Skeletal muscle tissue (tissue), 4 donors: ENCODE data around the gene PGP. TPM values are rescaled to one million over a fixed set of nuclear protein-coding genes. Genes with fewer than 3 reads are reported as not detected.

Experiments used
- H3K27ac ChIP-seq: one replicate; pipeline ENCODE4 v1.7.0; 2013; ENCODE audit warnings: mild to moderate bottlenecking, low read depth, low read length, inconsistent platforms
- H3K27me3 ChIP-seq, 3 donors: one replicate each; pipeline ENCODE4 v1.7.0; 2013; ENCODE audit warnings: low read length in 3 of 3; ENCODE audit not compliant: control insufficient read depth in 3 of 3, insufficient read depth in 3 of 3
- H3K36me3 ChIP-seq, 3 donors: one replicate each; pipeline ENCODE4 v1.7.0; 2013; ENCODE audit warnings: low read length in 3 of 3; ENCODE audit not compliant: control insufficient read depth in 3 of 3, insufficient read depth in 3 of 3
- H3K4me1 ChIP-seq, 3 donors: one replicate each; pipeline ENCODE4 v1.7.0; 2013; ENCODE audit warnings: low read length in 3 of 3, mild to moderate bottlenecking in 3 of 3; ENCODE audit not compliant: control insufficient read depth in 3 of 3, insufficient read depth in 3 of 3
- H3K4me3 ChIP-seq, 3 donors: one replicate each; pipeline ENCODE4 v1.7.0; 2013; ENCODE audit warnings: low read length in 3 of 3
- H3K9ac ChIP-seq, 3 donors: one replicate each; pipeline ENCODE4 v1.7.0; 2013; ENCODE audit warnings: low read length in 3 of 3, mild to moderate bottlenecking in 3 of 3, moderate library complexity in 2 of 3, low read depth in 1 of 3
- H3K9me3 ChIP-seq, 3 donors: one replicate each; pipeline ENCODE4 v1.7.0; 2013; ENCODE audit warnings: low read length in 3 of 3; ENCODE audit not compliant: control insufficient read depth in 3 of 3
- total RNA-seq: library from RNA; depleted of rRNA; stranded (reverse); fragments of >200 nt; gene quantifications from one replicate; pipeline ENCODE4 v1.2.3, GENCODE V29; 2014
- donor health status: Osteomylitis.

The PGP gene
- total RNA-seq, 1 donor from 2014 or later, result 9.9 TPM

DNA sequence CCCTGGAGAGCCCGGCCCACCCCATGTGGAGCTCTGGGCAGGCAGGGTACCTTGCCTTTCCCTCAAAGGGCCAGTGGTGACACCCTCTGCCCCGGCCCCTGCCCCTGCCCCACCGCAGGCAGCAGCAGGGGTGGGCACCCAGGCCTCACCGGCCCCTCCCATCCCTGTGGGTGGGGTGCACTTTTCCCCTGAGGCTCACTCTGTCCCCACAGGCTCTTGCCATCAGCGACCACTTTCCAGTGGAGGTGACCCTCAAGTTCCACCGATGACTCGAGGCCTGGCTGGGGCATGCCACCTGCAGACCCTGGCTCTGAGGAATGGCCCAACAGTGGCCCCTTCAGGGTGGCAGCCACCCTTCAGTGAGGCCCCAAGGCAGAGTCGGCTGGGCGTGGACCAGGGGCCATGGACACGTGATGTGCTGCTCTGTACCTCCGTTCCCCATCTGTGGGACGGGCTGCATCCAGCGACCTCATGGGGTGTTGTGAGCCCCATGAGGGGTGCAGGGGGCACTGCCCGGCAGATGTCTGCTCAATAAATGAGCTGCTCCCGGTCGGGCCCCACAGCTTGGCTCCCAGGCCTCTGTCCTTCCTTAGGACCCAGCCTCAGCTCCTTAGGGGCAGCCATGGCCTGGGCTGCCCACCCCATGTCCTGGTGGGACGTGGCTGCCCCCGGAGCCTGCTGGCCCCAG is 23.7 kb upstream of the PGP start:
- Histone ChIP-seq H3K4me1 (peaks cover 12 to 15% (median 12%) of the 10 kb centered on the region in 3 donors), H3K4me3 (no peak overlapping the region), H3K27me3 (peaks cover 12 to 26% (median 17%) of the 10 kb centered on the region in 3 donors), H3K9ac (no peak overlapping the region), H3K9me3 (no peaks in the 10 kb centered on the region), H3K36me3 (peaks cover 39 to 45% (median 41%) of the 10 kb centered on the region in 3 donors), H3K27ac (no peak overlapping the region)

GRCh38 chr16:2237493-2238149 is 23.0 kb upstream of the PGP start:
- no peaks in the 10 kb centered on the region for H3K9me3 ChIP-seq
- H3K27me3 ChIP-seq, result peaks cover 12 to 26% (median 17%) of the 10 kb centered on the region in 3 donors
- H3K9ac ChIP-seq, result no peak overlapping the region
- no peak overlapping the region for H3K27ac ChIP-seq
- H3K4me1 ChIP-seq, result peaks cover 12 to 15% (median 12%) of the 10 kb centered on the region in 3 donors
- no peak overlapping the region for H3K4me3 ChIP-seq
- H3K36me3 ChIP-seq, result peaks cover 39 to 46% (median 41%) of the 10 kb centered on the region in 3 donors

DNA sequence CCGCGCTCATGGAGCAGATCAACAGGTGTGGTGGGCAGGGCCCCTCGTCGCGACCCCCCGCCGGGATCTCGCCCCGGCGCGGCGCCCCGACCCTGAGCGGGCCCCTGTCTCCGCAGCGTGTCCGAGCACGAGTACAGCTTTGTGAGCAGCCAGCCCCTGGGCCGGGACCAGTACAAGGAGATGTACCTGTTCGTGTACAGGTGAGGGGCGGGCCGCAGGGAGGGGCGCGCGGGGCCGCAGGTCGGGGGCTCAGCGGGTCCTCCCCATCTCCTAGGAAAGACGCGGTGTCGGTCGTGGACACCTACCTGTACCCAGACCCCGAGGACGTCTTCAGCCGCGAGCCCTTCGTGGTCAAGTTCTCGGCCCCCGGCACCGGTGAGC is 22.5 kb upstream of the PGP start:
- H3K4me3 ChIP-seq, result no peak overlapping the region
- no peak overlapping the region for H3K9ac ChIP-seq
- H3K4me1 ChIP-seq, result peaks cover 12 to 15% (median 12%) of the 10 kb centered on the region in 3 donors
- H3K9me3 ChIP-seq, result no peaks in the 10 kb centered on the region
- no peak overlapping the region for H3K27ac ChIP-seq
- peaks cover 39 to 45% (median 41%) of the 10 kb centered on the region in 3 donors for H3K36me3 ChIP-seq
- peaks cover 12 to 26% (median 17%) of the 10 kb centered on the region in 3 donors for H3K27me3 ChIP-seq

DNA sequence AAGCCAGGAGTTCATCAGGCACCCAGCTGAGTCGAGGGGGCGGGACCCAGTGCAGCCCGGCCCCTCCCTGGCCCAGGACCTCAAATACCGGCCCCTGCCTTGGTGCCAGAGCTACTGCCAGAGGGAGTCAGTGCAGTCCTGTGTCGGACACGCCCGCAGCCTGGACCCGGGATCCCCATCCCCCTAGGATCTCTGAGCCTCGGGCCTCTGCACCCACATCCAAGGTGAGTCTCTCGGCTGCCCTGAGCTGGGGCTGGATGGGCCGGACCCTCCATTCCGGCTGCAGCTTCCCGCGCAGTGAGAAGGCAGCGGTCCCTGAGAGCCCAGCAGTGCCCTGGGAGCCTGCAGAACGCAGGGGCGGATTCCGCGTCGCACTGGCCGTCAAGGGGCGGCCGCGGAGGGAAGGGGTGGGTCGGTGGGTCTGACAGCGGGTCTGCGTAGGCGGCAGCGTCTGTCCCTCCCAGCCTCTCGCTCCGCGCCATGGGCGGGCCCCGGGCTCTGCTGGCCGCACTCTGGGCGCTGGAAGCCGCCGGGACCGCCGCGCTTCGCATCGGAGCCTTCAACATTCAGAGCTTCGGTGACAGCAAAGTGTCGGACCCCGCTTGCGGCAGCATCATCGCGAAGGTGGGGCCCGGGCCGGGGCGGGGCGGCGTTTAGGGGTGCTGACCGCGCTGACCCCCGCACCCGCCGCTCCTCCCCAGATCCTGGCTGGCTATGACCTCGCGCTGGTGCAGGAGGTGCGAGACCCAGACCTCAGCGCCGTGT is 21.9 kb upstream of the PGP start, which contains the start of gene DNASE1L2:
Gene DNASE1L2 (plus strand): TSS at position 108 of the 765 bp plus-strand sequence. CDS start 373 bp downstream, at position 481.
- H3K9ac ChIP-seq, result peak within 1 kb of the TSS in 1 of 3 donors; percentile 60
- H3K36me3 ChIP-seq, result peaks cover 44 to 50% (median 44%) of the 10 kb centered on the region in 3 donors
- H3K9me3 ChIP-seq, result no peaks in the 10 kb centered on the region
- H3K4me1 ChIP-seq, result peaks cover 12 to 15% (median 12%) of the 10 kb centered on the region in 3 donors
- H3K27ac ChIP-seq, result no peak within 1 kb of the TSS
- H3K4me3 ChIP-seq, result peak within 1 kb of the TSS in 1 of 3 donors; percentile 6
- peaks cover 12 to 26% (median 17%) of the 10 kb centered on the region in 3 donors for H3K27me3 ChIP-seq

GRCh38 chr16:2235695-2236336 is 21.2 kb upstream of the PGP start:
- Histone ChIP-seq H3K9me3 (no peaks in the 10 kb centered on the region), H3K36me3 (peaks cover 49 to 51% (median 50%) of the 10 kb centered on the region in 3 donors), H3K27me3 (peaks cover 12 to 26% (median 17%) of the 10 kb centered on the region in 3 donors), H3K4me3 (no peak overlapping the region), H3K4me1 (peaks cover 12 to 15% (median 12%) of the 10 kb centered on the region in 3 donors), H3K9ac (no peak overlapping the region), H3K27ac (no peak overlapping the region)

DNA sequence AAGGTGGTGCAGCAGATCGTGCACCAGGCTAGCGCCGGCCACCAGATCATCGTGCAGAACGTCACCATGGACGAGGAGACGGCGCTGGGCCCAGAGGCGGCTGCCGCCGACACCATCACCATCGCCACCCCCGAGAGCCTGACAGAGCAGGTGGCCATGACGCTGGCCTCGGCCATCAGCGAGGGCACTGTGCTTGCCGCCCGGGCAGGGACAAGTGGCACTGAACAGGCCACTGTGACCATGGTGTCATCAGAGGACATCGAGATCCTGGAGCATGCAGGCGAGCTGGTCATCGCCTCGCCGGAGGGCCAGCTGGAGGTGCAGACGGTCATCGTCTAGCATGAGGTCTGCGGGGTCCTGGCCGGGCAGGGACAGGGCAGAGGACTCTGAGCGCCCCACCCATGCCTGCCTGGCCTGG is 20.6 kb upstream of the PGP start:
- Histone ChIP-seq H3K27me3 (peaks cover 12 to 26% (median 17%) of the 10 kb centered on the region in 3 donors), H3K9me3 (no peaks in the 10 kb centered on the region), H3K4me1 (peaks cover 12 to 15% (median 12%) of the 10 kb centered on the region in 3 donors), H3K9ac (no peak overlapping the region), H3K36me3 (peaks cover 50 to 55% (median 54%) of the 10 kb centered on the region in 3 donors), H3K27ac (no peak overlapping the region), H3K4me3 (no peak overlapping the region)

GRCh38 chr16:2234813-2235170 is 20.2 kb upstream of the PGP start:
- H3K9me3 ChIP-seq, result no peaks in the 10 kb centered on the region
- no peak overlapping the region for H3K9ac ChIP-seq
- H3K4me3 ChIP-seq, result no peak overlapping the region
- peaks cover 12 to 26% (median 17%) of the 10 kb centered on the region in 3 donors for H3K27me3 ChIP-seq
- peaks cover 53 to 58% (median 57%) of the 10 kb centered on the region in 3 donors for H3K36me3 ChIP-seq
- H3K4me1 ChIP-seq, result peaks cover 12 to 15% (median 12%) of the 10 kb centered on the region in 3 donors
- no peak overlapping the region for H3K27ac ChIP-seq

DNA sequence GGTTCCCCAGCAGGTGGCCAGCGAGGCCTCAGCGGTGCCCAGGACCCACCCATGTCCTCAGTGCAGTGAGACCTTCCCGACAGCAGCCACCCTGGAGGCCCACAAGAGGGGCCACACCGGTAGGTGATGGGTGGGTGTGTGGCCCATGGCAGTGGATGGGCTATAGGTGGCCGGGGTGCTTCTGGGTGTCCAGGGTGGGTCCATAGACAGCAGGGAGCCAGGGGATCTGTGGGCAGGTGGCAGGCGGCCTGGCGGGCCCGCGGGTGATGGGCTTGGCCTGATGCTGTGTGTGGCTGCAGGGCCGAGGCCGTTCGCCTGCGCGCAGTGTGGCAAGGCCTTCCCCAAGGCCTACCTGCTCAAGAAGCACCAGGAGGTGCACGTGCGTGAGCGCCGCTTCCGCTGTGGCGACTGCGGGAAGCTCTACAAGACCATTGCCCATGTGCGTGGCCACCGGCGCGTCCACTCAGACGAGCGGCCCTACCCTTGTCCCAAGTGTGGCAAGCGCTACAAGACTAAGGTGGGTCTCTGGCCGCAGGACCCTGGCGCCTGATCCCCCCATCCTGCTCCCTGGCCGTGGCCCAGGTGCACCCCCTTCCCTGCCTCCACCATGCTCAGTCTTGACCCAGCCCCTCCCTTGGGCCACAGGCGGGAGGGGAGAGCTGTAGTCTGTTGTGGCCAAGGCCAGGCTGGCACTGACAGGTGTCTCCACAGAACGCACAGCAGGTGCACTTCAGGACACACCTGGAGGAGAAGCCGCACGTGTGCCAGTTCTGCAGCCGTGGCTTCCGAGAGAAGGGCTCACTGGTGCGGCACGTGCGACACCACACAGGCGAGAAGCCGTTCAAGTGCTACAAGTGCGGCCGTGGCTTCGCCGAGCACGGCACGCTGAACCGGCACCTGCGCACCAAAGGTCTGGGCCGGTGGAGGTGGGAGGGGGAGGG is 19.5 kb upstream of the PGP start:
- Histone ChIP-seq H3K36me3 (peaks cover 56 to 58% (median 57%) of the 10 kb centered on the region in 3 donors), H3K27ac (no peak overlapping the region), H3K4me3 (no peak overlapping the region), H3K4me1 (peaks cover 12 to 15% (median 12%) of the 10 kb centered on the region in 3 donors), H3K9me3 (no peaks in the 10 kb centered on the region), H3K27me3 (peaks cover 12 to 26% (median 17%) of the 10 kb centered on the region in 3 donors), H3K9ac (no peak overlapping the region)
